ENCODE measurements around the gene ADGRG6. TPM values are rescaled to one million over a fixed set of nuclear protein-coding genes. Genes with fewer than 3 reads are reported as not detected.

Gene ADGRG6
- total RNA-seq, 1 donor from 2014 or later = 0.39 TPM

DNA sequence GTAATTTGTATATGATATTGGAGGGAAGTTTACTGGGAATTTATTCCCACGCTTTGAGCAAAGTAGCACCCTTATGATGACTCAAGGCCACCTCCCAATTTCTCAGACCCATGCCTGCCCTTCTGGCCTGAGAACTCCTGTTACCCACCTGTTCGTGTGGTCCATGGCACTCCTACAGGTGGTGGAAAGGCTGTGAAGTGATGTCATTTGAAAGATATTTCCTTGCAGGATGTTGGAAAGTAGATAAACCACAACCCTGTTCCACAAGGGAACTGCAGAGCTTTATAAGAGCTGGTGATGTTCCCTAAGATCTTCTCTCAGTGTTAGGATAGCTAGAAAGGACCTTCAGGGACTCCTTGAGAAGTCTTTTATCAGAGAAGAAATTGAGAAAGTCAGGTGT lies 70.5 kb downstream of the ADGRG6 start:
- H2AFZ ChIP-seq (replicated peaks) = no peak overlapping the region
- no peaks in the 10 kb centered on the region for H3K9me3 Mint-ChIP-seq
- no peaks in the 10 kb centered on the region for H3K9me3 ChIP-seq (ENCODE audit: low read depth)
- H3F3A ChIP-seq (ENCODE audit: low read depth) = peaks cover 7% of the 10 kb centered on the region
- H3K4me1 Mint-ChIP-seq = peaks cover 14% of the 10 kb centered on the region
- no peak overlapping the region for H3K9ac ChIP-seq
- no peak overlapping the region for H3K27ac ChIP-seq
- no peaks in the 10 kb centered on the region for H3K27me3 Mint-ChIP-seq (ENCODE audit: insufficient read depth, low read depth)
- TF ChIP-seq, protein P1, sequence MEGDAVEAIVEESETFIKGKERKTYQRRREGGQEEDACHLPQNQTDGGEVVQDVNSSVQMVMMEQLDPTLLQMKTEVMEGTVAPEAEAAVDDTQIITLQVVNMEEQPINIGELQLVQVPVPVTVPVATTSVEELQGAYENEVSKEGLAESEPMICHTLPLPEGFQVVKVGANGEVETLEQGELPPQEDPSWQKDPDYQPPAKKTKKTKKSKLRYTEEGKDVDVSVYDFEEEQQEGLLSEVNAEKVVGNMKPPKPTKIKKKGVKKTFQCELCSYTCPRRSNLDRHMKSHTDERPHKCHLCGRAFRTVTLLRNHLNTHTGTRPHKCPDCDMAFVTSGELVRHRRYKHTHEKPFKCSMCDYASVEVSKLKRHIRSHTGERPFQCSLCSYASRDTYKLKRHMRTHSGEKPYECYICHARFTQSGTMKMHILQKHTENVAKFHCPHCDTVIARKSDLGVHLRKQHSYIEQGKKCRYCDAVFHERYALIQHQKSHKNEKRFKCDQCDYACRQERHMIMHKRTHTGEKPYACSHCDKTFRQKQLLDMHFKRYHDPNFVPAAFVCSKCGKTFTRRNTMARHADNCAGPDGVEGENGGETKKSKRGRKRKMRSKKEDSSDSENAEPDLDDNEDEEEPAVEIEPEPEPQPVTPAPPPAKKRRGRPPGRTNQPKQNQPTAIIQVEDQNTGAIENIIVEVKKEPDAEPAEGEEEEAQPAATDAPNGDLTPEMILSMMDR (IDR thresholded peaks at IDR 0.05) = no peak
- TF ChIP-seq EZH2 (IDR thresholded peaks at IDR 0.05) (no peak), EZH2phosphoT487 (IDR thresholded peaks at IDR 0.05) (no peak)
- no peak overlapping the region for H3K27ac Mint-ChIP-seq
- no peaks in the 10 kb centered on the region for H3K36me3 Mint-ChIP-seq
- H3K4me2 ChIP-seq = no peak overlapping the region
- no peak overlapping the region for H3K4me3 Mint-ChIP-seq
- H3K27me3 ChIP-seq = no peaks in the 10 kb centered on the region
- no peaks in the 10 kb centered on the region for H3K4me1 ChIP-seq
- no peak overlapping the region for H3K4me3 ChIP-seq
- no peaks in the 10 kb centered on the region for H3K36me3 ChIP-seq
- H3K79me2 ChIP-seq (ENCODE audit: low read depth) = no peaks in the 10 kb centered on the region
- DNase-seq (ENCODE audit: low spot score) = no peak
- no peaks in the 10 kb centered on the region for H4K20me1 ChIP-seq (ENCODE audit: low read depth)

DNA sequence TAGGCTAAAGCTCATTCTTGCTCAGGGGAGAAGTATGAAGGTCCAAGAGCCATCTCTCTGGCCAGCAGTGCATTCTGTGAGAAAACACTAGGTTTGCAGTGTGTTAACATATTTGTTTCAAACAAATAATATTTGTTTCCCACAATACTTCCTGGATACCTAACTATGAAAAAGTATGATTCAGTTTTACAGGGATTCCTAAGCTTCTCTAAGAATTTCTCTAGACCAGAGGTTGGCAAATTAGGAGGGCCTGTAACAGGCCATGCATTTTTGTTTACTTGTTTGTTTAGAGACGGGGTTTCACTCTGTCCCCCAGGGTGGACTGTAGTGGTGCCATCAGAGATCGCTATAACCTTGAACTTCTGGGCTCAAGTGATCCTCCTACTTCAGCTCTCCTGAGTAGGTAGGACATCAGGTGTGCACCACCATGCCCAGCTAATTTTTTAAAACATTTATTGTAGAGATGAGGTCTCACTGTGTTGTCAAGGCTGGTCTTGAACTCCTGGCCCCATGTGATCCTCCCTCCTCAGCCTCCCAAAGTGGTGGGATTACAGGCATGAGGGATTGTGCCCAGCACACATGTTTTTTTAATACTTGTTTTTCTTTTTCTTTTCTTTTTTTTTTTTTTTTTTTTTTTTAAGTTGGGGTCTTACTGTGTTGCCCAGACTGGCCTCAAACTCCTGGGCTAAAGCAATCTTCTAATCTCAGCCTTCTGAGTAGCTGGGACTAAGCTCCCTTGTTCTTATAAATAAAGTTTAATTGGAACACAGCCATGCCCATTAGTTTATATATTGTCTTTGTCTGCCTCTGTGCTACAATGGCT lies 71.7 kb downstream of the ADGRG6 start:
- H3K27me3 Mint-ChIP-seq (ENCODE audit: insufficient read depth, low read depth) = no peaks in the 10 kb centered on the region
- no peak overlapping the region for H3K4me3 ChIP-seq
- H3K4me3 Mint-ChIP-seq = no peak overlapping the region
- DNase-seq (ENCODE audit: low spot score) = no peak
- TF ChIP-seq, protein P1 (IDR thresholded peaks at IDR 0.05) = no peak
- no peaks in the 10 kb centered on the region for H3K79me2 ChIP-seq (ENCODE audit: low read depth)
- no peak overlapping the region for H3K9ac ChIP-seq
- H3K36me3 Mint-ChIP-seq = no peaks in the 10 kb centered on the region
- H3K27ac ChIP-seq = no peak overlapping the region
- no peaks in the 10 kb centered on the region for H3K27me3 ChIP-seq
- H4K20me1 ChIP-seq (ENCODE audit: low read depth) = no peaks in the 10 kb centered on the region
- H3K9me3 ChIP-seq (ENCODE audit: low read depth) = no peaks in the 10 kb centered on the region
- peaks cover 5% of the 10 kb centered on the region for H3K4me1 ChIP-seq
- no peaks in the 10 kb centered on the region for H3K9me3 Mint-ChIP-seq
- peaks cover 21% of the 10 kb centered on the region for H3K4me1 Mint-ChIP-seq
- H3K27ac Mint-ChIP-seq = peak overlapping the region; percentile 34
- H3F3A ChIP-seq (ENCODE audit: low read depth) = peaks cover 7% of the 10 kb centered on the region
- no peak overlapping the region for H3K4me2 ChIP-seq
- no peaks in the 10 kb centered on the region for H3K36me3 ChIP-seq
- no peak overlapping the region for H2AFZ ChIP-seq (replicated peaks)

DNA sequence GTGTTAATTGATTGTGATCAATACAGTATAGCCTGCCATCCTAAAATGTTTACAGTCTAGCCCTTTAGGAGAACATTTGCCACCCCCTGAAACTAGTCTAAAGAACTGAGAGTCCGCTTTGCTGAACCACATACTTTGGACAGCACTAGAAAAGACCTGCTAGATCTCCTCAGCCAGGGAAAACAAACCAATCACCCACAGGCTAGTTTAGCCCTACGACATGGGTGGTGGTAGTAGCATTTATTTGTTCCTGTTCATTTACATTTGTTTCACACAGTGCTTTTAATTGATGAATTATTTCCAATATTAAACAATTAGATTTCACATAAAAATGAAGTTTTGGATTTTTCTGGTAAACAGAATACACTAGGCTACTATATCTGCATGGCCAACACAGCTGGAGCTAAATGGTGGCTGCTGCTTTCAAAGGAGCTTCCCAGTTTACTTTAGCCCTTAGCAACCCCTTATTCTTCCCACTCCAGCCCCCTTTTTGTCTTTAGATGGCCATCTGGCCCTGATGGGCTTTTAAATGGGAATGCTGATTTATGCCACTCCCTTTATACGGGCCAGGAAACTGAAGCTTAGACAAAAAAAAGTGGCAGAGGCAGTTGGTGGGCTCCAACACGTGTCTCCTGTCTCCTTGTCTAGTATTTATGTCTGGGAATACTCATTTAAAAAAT lies 72.4 kb downstream of the ADGRG6 start:
- Mint-ChIP-seq H3K27ac (peak overlapping the region; percentile 34), H3K4me1 (peaks cover 28% of the 10 kb centered on the region), H3K36me3 (no peaks in the 10 kb centered on the region), H3K27me3 (ENCODE audit: insufficient read depth, low read depth) (no peaks in the 10 kb centered on the region), H3K4me3 (no peak overlapping the region), H3K9me3 (no peaks in the 10 kb centered on the region)
- Histone ChIP-seq H3F3A (ENCODE audit: low read depth) (peaks cover 7% of the 10 kb centered on the region), H3K27ac (no peak overlapping the region), H3K4me2 (no peak overlapping the region), H3K9ac (no peak overlapping the region), H3K27me3 (no peaks in the 10 kb centered on the region), H3K4me1 (peaks cover 5% of the 10 kb centered on the region), H3K79me2 (ENCODE audit: low read depth) (no peaks in the 10 kb centered on the region), H2AFZ (replicated peaks) (no peak overlapping the region), H3K4me3 (no peak overlapping the region), H4K20me1 (ENCODE audit: low read depth) (no peaks in the 10 kb centered on the region), H3K36me3 (no peaks in the 10 kb centered on the region), H3K9me3 (ENCODE audit: low read depth) (no peaks in the 10 kb centered on the region)
- peak; percentile 34 for DNase-seq (ENCODE audit: low spot score)
- no peak for TF ChIP-seq EZH2phosphoT487 (IDR thresholded peaks at IDR 0.05)
- TF ChIP-seq, protein P1 (IDR thresholded peaks at IDR 0.05) = no peak
- TF ChIP-seq EZH2 (IDR thresholded peaks at IDR 0.05) = no peak
